ENCODE measurements around the gene HERPUD1. TPM values are rescaled to one million over a fixed set of nuclear protein-coding genes. Genes with fewer than 3 reads are reported as not detected.

HERPUD1 gene
- total and polyA plus RNA-seq, 2 of the 13 experiments (the other 11 are each of a cell fraction or from before 2014, with no cell fraction given): 96.2 to 323 TPM

DNA sequence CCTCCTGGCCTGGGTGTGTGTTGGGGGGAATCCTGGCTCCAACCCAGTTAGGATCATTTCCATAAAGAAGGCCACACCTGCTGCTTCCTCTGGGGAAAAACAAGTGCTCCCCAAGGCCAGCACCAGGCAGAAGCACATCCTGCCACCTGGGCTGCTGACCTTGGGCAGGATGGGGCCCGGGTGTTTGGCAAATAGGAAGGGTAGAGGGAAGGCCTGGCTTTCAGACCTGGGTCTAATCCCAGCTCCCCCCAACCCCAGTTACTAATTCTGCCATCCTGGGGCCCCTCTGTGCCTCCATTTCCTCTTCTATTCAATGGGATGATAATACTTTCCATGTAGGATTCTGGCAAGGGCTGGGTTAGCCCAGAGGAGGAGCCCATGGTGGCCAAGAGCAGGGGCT is 54.4 kb downstream of the HERPUD1 start (continued):
- TF ChIP-seq, protein P1, sequence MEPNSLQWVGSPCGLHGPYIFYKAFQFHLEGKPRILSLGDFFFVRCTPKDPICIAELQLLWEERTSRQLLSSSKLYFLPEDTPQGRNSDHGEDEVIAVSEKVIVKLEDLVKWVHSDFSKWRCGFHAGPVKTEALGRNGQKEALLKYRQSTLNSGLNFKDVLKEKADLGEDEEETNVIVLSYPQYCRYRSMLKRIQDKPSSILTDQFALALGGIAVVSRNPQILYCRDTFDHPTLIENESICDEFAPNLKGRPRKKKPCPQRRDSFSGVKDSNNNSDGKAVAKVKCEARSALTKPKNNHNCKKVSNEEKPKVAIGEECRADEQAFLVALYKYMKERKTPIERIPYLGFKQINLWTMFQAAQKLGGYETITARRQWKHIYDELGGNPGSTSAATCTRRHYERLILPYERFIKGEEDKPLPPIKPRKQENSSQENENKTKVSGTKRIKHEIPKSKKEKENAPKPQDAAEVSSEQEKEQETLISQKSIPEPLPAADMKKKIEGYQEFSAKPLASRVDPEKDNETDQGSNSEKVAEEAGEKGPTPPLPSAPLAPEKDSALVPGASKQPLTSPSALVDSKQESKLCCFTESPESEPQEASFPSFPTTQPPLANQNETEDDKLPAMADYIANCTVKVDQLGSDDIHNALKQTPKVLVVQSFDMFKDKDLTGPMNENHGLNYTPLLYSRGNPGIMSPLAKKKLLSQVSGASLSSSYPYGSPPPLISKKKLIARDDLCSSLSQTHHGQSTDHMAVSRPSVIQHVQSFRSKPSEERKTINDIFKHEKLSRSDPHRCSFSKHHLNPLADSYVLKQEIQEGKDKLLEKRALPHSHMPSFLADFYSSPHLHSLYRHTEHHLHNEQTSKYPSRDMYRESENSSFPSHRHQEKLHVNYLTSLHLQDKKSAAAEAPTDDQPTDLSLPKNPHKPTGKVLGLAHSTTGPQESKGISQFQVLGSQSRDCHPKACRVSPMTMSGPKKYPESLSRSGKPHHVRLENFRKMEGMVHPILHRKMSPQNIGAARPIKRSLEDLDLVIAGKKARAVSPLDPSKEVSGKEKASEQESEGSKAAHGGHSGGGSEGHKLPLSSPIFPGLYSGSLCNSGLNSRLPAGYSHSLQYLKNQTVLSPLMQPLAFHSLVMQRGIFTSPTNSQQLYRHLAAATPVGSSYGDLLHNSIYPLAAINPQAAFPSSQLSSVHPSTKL (CRISPR knock-in tag; IDR thresholded peaks at IDR 0.05): peak; percentile 74; the same call in 1 of the 2 replicates
- TF ChIP-seq MBD4 (IDR thresholded peaks at IDR 0.05; ENCODE audit: borderline replicate concordance, low read length) (no peak), HIVEP1 (CRISPR knock-in tag; IDR thresholded peaks at IDR 0.05) (no peak), ZNF343 (CRISPR knock-in tag; IDR thresholded peaks at IDR 0.05) (no peak), ZNF256 (CRISPR knock-in tag; conservative IDR thresholded peaks at IDR 0.05) (no peak), CHCHD3 (CRISPR knock-in tag; IDR thresholded peaks at IDR 0.05) (no peak), MYC (CRISPR knock-in tag; IDR thresholded peaks at IDR 0.05; ENCODE audit: borderline replicate concordance) (no peak), ZNF776 (CRISPR knock-in tag; IDR thresholded peaks at IDR 0.05) (no peak), ZNF264 (CRISPR knock-in tag; IDR thresholded peaks at IDR 0.05) (peak; percentile 30; the same call in 1 of the 2 replicates), MXD4 (CRISPR knock-in tag; IDR thresholded peaks at IDR 0.05) (0 out of 2 replicates have a peak, but pooled peaks have one; percentile 33), ZNF253 (CRISPR knock-in tag; IDR thresholded peaks at IDR 0.05; ENCODE audit: borderline replicate concordance) (no peak), MAFF (IDR thresholded peaks at IDR 0.05; ENCODE audit: low read depth, low read length) (no peak), ZNF678 (CRISPR knock-in tag; IDR thresholded peaks at IDR 0.05) (no peak), U2AF2 (IDR thresholded peaks at IDR 0.05; ENCODE audit: low read depth, low read length) (no peak), ZZZ3 (CRISPR knock-in tag; IDR thresholded peaks at IDR 0.05; ENCODE audit: borderline replicate concordance) (no peak), MAF1 (CRISPR knock-in tag; IDR thresholded peaks at IDR 0.05; ENCODE audit: borderline replicate concordance) (no peak)
- TF ChIP-seq, protein P2, sequence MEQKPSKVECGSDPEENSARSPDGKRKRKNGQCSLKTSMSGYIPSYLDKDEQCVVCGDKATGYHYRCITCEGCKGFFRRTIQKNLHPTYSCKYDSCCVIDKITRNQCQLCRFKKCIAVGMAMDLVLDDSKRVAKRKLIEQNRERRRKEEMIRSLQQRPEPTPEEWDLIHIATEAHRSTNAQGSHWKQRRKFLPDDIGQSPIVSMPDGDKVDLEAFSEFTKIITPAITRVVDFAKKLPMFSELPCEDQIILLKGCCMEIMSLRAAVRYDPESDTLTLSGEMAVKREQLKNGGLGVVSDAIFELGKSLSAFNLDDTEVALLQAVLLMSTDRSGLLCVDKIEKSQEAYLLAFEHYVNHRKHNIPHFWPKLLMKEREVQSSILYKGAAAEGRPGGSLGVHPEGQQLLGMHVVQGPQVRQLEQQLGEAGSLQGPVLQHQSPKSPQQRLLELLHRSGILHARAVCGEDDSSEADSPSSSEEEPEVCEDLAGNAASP (CRISPR knock-in tag; IDR thresholded peaks at IDR 0.05; ENCODE audit: borderline replicate concordance): no peak
- TF ChIP-seq, protein P3, sequence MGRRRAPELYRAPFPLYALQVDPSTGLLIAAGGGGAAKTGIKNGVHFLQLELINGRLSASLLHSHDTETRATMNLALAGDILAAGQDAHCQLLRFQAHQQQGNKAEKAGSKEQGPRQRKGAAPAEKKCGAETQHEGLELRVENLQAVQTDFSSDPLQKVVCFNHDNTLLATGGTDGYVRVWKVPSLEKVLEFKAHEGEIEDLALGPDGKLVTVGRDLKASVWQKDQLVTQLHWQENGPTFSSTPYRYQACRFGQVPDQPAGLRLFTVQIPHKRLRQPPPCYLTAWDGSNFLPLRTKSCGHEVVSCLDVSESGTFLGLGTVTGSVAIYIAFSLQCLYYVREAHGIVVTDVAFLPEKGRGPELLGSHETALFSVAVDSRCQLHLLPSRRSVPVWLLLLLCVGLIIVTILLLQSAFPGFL (CRISPR knock-in tag; IDR thresholded peaks at IDR 0.05): no peak
- TF ChIP-seq, protein P4, sequence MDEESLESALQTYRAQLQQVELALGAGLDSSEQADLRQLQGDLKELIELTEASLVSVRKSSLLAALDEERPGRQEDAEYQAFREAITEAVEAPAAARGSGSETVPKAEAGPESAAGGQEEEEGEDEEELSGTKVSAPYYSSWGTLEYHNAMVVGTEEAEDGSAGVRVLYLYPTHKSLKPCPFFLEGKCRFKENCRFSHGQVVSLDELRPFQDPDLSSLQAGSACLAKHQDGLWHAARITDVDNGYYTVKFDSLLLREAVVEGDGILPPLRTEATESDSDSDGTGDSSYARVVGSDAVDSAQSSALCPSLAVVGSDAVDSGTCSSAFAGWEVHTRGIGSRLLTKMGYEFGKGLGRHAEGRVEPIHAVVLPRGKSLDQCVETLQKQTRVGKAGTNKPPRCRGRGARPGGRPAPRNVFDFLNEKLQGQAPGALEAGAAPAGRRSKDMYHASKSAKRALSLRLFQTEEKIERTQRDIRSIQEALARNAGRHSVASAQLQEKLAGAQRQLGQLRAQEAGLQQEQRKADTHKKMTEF (CRISPR knock-in tag; IDR thresholded peaks at IDR 0.05): 0 out of 2 replicates have a peak, but pooled peaks have one; percentile 19
- TF ChIP-seq, protein P5, sequence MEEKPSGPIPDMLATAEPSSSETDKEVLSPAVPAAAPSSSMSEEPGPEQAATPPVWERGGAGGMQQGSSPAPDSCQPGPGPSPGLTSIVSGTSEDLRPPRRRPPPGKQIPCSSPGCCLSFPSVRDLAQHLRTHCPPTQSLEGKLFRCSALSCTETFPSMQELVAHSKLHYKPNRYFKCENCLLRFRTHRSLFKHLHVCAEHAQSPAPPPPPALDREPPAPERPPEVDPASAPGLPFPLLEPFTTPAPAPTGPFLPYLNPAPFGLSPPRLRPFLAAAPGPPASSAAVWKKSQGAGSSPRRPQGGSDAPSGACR (CRISPR knock-in tag; IDR thresholded peaks at IDR 0.05): no peak
- TF ChIP-seq, protein P6, sequence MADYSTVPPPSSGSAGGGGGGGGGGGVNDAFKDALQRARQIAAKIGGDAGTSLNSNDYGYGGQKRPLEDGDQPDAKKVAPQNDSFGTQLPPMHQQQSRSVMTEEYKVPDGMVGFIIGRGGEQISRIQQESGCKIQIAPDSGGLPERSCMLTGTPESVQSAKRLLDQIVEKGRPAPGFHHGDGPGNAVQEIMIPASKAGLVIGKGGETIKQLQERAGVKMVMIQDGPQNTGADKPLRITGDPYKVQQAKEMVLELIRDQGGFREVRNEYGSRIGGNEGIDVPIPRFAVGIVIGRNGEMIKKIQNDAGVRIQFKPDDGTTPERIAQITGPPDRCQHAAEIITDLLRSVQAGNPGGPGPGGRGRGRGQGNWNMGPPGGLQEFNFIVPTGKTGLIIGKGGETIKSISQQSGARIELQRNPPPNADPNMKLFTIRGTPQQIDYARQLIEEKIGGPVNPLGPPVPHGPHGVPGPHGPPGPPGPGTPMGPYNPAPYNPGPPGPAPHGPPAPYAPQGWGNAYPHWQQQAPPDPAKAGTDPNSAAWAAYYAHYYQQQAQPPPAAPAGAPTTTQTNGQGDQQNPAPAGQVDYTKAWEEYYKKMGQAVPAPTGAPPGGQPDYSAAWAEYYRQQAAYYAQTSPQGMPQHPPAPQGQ (CRISPR knock-in tag; IDR thresholded peaks at IDR 0.05; ENCODE audit: borderline replicate concordance): no peak
